ENCODE data around the gene DKKL1.

Gene DKKL1

GRCh38 chr19:49390929-49391359, 27.3 kb downstream of the DKKL1 start:
- no peak overlapping the region for H3K9ac ChIP-seq
- no peak overlapping the region for H3K27ac ChIP-seq
- H3K4me2 ChIP-seq, result no peak overlapping the region
- H3K4me3 ChIP-seq (IDR thresholded peaks at IDR 0.05; ENCODE audit: insufficient read depth, low read depth, low read length), result no peak overlapping the region
- H2AFZ ChIP-seq (ENCODE audit: low read depth), result no peak overlapping the region
- H4K20me1 ChIP-seq (ENCODE audit: insufficient read depth), result no peaks in the 10 kb centered on the region
- peaks cover 51% of the 10 kb centered on the region for H3K27me3 ChIP-seq (ENCODE audit: insufficient read depth, low read depth)
- no peaks in the 10 kb centered on the region for H3K36me3 ChIP-seq (ENCODE audit: insufficient read depth)
- TF ChIP-seq, protein P1, sequence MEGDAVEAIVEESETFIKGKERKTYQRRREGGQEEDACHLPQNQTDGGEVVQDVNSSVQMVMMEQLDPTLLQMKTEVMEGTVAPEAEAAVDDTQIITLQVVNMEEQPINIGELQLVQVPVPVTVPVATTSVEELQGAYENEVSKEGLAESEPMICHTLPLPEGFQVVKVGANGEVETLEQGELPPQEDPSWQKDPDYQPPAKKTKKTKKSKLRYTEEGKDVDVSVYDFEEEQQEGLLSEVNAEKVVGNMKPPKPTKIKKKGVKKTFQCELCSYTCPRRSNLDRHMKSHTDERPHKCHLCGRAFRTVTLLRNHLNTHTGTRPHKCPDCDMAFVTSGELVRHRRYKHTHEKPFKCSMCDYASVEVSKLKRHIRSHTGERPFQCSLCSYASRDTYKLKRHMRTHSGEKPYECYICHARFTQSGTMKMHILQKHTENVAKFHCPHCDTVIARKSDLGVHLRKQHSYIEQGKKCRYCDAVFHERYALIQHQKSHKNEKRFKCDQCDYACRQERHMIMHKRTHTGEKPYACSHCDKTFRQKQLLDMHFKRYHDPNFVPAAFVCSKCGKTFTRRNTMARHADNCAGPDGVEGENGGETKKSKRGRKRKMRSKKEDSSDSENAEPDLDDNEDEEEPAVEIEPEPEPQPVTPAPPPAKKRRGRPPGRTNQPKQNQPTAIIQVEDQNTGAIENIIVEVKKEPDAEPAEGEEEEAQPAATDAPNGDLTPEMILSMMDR (conservative IDR thresholded peaks at IDR 0.05; ENCODE audit: low read depth, low read length), result no peak
- no peaks in the 10 kb centered on the region for H3K79me2 ChIP-seq (ENCODE audit: insufficient read depth, low read depth)
- H3K4me1 ChIP-seq (ENCODE audit: low read depth, poor library complexity, severe bottlenecking), result peaks cover 7% of the 10 kb centered on the region

GRCh38 chr19:49391581-49392399, 28.1 kb downstream of the DKKL1 start:
- Histone ChIP-seq H3K4me1 (ENCODE audit: low read depth, poor library complexity, severe bottlenecking) (peaks cover 7% of the 10 kb centered on the region), H3K36me3 (ENCODE audit: insufficient read depth) (no peaks in the 10 kb centered on the region)
- TF ChIP-seq, protein P1 (conservative IDR thresholded peaks at IDR 0.05; ENCODE audit: low read depth, low read length), result peak; percentile 93

DNA sequence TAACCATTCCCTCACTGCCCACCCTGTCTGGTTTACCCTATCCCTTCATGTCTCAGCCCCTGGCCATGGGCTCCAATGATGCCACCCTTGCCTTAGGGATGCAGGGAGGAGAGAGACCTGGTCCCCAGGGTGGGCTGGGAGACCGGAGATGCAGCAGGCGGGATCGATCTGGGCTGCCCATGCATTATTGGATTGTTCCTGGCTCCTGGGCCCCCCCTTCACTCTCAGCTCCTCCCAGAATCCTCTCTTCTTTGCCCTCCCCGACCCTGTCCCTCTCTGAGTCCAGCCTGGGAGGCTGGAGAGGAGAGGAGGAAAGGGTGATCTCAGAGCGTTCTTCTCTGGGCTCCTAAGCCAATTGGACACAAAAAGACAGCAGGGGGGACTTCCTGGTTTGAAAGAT, 30.2 kb downstream of the DKKL1 start:
- TF ChIP-seq, protein P1 (conservative IDR thresholded peaks at IDR 0.05; ENCODE audit: low read depth, low read length), result no peak
- Histone ChIP-seq H3K4me2 (no peak overlapping the region), H4K20me1 (ENCODE audit: insufficient read depth) (no peaks in the 10 kb centered on the region), H3K27ac (no peak overlapping the region), H3K9ac (no peak overlapping the region), H2AFZ (ENCODE audit: low read depth) (no peak overlapping the region), H3K79me2 (ENCODE audit: insufficient read depth, low read depth) (no peaks in the 10 kb centered on the region), H3K36me3 (ENCODE audit: insufficient read depth) (no peaks in the 10 kb centered on the region), H3K4me3 (IDR thresholded peaks at IDR 0.05; ENCODE audit: insufficient read depth, low read depth, low read length) (no peak overlapping the region), H3K27me3 (ENCODE audit: insufficient read depth, low read depth) (peaks cover 69% of the 10 kb centered on the region), H3K4me1 (ENCODE audit: low read depth, poor library complexity, severe bottlenecking) (peaks cover 7% of the 10 kb centered on the region)

More at GRCh38 chr19:49391581-49392399, 28.1 kb downstream of the DKKL1 start:
- H3K79me2 ChIP-seq (ENCODE audit: insufficient read depth, low read depth), result no peaks in the 10 kb centered on the region
- H3K27me3 ChIP-seq (ENCODE audit: insufficient read depth, low read depth), result peaks cover 52% of the 10 kb centered on the region
- no peaks in the 10 kb centered on the region for H4K20me1 ChIP-seq (ENCODE audit: insufficient read depth)
- peak overlapping the region; percentile 38; the same call in 1 of the 2 replicates for H2AFZ ChIP-seq (ENCODE audit: low read depth)
- no peak overlapping the region for H3K4me2 ChIP-seq
- no peak overlapping the region for H3K9ac ChIP-seq
- H3K4me3 ChIP-seq (IDR thresholded peaks at IDR 0.05; ENCODE audit: insufficient read depth, low read depth, low read length), result no peak overlapping the region
- H3K27ac ChIP-seq, result no peak overlapping the region

DNA sequence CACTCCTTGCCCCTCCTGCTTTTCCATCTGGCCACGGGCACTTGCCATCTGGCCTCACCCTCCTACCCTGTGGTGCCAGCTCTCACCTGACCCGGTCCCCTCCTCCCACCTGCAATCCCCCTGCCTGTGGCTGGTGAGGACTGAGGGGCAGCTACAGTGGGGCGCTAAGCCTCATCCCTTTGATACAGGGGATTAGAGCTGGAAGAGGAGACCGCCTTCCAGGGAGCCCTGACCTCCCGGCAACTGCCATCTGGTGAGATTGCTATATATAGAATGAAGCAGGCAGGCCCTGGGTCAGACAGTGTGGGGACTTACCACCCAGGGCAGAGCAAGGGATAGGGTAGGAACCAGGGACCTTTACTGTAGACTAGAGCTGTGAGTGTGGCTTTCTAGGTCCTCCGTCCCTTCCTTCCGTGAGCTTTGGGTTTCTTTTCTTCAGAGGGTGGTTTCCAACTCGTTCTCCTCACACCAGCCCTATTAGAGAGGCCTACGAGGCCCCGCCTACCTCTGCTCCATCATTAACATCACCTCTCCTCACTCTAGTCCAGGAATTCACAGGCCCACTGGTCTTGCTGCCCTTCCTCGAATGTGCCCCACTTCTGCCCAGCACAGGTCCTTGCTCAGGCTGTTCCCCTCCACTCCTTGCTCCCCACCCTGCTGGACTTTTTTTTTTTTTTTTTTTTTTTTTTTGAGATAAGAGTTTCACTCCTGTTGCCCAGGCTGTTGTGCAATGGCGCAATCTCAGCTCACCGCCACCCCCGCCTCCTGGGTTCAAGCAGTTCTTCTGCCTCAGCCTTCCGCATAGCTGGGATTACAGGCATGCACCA, 32.1 kb downstream of the DKKL1 start:
- H3K9ac ChIP-seq, result no peak overlapping the region
- H3K4me2 ChIP-seq, result no peak overlapping the region
- H3K79me2 ChIP-seq (ENCODE audit: insufficient read depth, low read depth), result no peaks in the 10 kb centered on the region
- H4K20me1 ChIP-seq (ENCODE audit: insufficient read depth), result no peaks in the 10 kb centered on the region
- H3K4me1 ChIP-seq (ENCODE audit: low read depth, poor library complexity, severe bottlenecking), result peaks cover 7% of the 10 kb centered on the region
- H3K36me3 ChIP-seq (ENCODE audit: insufficient read depth), result no peaks in the 10 kb centered on the region
- no peak overlapping the region for H3K4me3 ChIP-seq (IDR thresholded peaks at IDR 0.05; ENCODE audit: insufficient read depth, low read depth, low read length)
- no peak overlapping the region for H2AFZ ChIP-seq (ENCODE audit: low read depth)
- TF ChIP-seq, protein P1 (conservative IDR thresholded peaks at IDR 0.05; ENCODE audit: low read depth, low read length), result no peak
- H3K27ac ChIP-seq, result no peak overlapping the region
- peaks cover 65% of the 10 kb centered on the region for H3K27me3 ChIP-seq (ENCODE audit: insufficient read depth, low read depth)
